Activated naive CD8-positive, alpha-beta T cell treated with anti-CD3 and anti-CD28 coated beads for 36 hours (primary cell): Measurements from ENCODE around the gene DUSP22. TPM values are rescaled to one million over a fixed set of nuclear protein-coding genes. Genes with fewer than 3 reads are reported as not detected.

Source experiments
- DNase-seq: peaks from one replicate; pipeline ENCODE4 v3.0.0; 2021
- H3K27ac Mint-ChIP-seq: one replicate; pipeline ENCODE4 v1.8.0; 2022; ENCODE audit warnings: mild to moderate bottlenecking, moderate library complexity, mixed read lengths
- H3K27me3 Mint-ChIP-seq: one replicate; pipeline ENCODE4 v1.8.0; 2022; ENCODE audit warnings: mild to moderate bottlenecking, mixed read lengths
- H3K36me3 Mint-ChIP-seq: one replicate; pipeline ENCODE4 v1.8.0; 2021; ENCODE audit warnings: mild to moderate bottlenecking, mixed read lengths
- H3K4me1 Mint-ChIP-seq: one replicate; pipeline ENCODE4 v1.8.0; 2021; ENCODE audit warnings: mixed read lengths
- H3K4me3 Mint-ChIP-seq: one replicate; pipeline ENCODE4 v1.8.0; 2022; ENCODE audit warnings: mild to moderate bottlenecking, moderate library complexity, mixed read lengths
- H3K9me3 Mint-ChIP-seq: one replicate; pipeline ENCODE4 v1.8.0; 2022; ENCODE audit warnings: mixed read lengths
- total RNA-seq, 2 experiments: library from RNA; stranded (reverse); gene quantifications; one replicate each; pipeline ENCODE4 v1.2.3, GENCODE V29; 2021

The DUSP22 gene
- total RNA-seq, 2 experiments from 2014 or later, result 22.9 to 23.9 TPM

DNA sequence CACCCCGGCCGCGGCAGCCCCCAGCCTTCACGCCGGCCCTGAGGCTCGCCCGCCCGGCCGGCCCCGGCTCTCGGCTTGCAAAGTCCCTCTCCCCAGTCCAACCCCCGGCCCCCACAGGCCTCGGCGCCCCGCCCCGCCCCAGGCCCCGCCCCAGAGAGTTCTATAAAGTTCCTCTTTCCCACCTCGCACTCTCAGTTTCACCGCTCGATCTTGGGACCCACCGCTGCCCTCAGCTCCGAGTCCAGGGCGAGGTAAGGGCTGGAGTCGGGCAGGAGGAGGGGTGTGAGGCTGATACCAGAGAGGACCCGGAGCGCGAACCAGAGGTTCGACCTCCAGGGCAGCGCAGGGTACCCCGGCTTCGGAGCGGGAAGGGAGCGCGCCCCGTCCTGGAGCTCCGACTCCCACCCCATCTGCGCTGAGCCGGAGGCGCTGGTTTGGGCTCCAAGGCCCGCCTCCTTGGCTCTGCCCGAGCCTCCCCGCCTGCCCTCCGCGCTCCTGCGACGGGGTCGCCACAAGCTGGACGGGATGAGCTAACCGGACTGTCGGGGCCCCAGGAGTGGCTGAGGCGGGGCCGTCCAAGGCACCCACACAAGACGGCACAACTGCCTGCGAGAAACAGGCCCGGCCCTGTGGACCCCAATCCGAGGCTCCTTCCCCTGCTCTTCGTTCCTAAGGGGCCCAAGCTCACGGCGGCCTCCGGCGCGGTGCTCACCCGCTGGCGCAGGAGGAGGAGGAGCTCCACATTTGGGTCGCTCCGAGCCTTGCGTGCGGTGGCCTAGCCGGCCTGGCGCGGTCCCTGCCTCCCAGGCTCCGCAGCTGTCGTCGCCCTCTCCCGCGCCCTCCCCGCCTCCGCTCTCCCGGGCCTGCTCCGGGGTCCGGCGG, 99.5 kb downstream of the DUSP22 start, which contains the start of gene IRF4:
IRF4 (plus strand) TSS at position 194 of the 882 bp plus-strand sequence. CDS start 1,401 bp downstream, outside the sequence.
- Mint-ChIP-seq H3K4me3 (peak within 1 kb of the TSS; percentile 96), H3K27me3 (peaks cover 29% of the 10 kb centered on the region), H3K27ac (peak within 1 kb of the TSS; percentile 98), H3K36me3 (peaks cover 45% of the 10 kb centered on the region), H3K4me1 (peaks cover 56% of the 10 kb centered on the region), H3K9me3 (no peaks in the 10 kb centered on the region)
- peak; percentile 76 for DNase-seq

DNA sequence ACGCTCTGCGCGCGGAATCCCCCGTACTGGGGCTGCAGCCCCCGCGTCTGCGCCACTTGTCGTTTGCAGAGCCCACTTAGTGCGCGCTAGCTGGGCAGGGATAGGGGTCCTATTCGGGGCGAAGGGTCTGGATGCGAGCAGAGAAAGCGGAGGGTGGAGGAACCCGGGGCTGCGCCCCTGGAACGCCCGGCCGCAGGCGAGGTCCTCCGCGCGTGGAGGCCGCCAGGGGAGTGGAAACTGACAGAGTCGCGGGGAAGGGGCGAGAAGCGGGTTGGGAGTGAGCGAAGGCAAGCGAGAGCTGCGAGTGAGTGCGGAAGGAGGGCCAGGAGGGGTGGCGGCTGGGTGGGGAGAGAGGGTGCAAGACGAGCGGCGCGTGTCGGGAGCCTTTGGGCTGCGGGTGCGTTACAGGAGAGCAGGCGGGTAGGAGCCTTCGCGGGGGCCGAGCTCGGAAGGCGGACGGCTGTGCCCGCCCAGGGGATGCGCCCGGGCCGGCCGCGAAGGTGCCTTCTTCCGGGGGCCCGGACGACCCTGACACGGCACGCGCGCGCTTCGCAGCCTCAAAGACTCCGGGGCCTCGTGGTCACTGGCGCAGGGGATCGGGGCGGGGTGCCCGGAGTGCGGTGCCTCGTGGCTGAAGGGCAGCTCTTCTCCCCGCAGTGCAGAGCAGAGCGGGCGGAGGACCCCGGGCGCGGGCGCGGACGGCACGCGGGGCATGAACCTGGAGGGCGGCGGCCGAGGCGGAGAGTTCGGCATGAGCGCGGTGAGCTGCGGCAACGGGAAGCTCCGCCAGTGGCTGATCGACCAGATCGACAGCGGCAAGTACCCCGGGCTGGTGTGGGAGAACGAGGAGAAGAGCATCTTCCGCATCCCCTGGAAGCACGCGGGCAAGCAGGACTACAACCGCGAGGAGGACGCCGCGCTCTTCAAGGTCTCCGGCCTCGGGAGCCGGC, 100.4 kb downstream of the DUSP22 start:
- peak; percentile 36 for DNase-seq
- Mint-ChIP-seq H3K4me1 (peaks cover 65% of the 10 kb centered on the region), H3K36me3 (peaks cover 53% of the 10 kb centered on the region), H3K27me3 (peaks cover 27% of the 10 kb centered on the region), H3K9me3 (no peaks in the 10 kb centered on the region), H3K4me3 (peak overlapping the region; percentile 96), H3K27ac (peak overlapping the region; percentile 98)

DNA sequence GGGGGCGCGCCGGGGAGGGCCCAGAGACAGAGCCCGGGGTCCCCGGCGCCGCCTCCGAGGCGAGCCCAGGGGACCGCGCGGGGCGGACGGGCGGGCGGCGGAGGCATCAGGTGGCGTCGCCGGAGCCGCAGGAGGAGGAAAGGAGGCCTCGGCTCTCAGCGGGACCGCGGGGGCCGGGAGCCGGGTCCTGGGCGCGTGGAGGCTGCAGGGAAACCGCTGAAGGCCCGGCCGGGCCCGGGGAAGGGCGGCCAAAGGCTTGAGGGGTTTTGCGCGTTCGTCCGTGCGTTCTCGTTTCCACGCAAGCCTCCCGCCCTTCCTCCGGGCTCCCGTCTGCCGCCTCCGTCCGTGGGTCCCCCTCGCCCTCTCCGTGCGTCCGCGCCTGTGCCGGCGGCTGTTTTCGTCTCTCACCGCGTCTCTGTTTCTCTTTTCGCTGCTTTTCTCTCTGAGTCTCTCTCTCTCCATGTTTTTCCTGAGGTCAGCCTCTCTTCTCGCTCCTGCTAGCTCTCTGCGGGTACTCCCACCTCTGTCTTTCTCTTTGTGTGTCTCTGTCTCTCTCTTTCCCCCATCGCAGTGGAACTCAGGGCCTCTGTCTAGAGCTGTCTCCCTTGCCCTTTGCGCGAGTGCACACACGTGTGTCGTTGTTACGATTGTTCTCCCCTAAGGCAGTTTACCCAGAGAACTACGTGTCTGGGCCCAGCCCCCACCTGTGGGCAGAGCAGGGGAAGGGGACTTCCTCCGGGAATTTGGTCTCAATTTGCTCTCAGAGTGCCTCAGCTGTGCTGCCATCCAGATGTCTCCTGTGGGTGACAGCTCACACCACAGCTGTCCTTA, 101.3 kb downstream of the DUSP22 start:
- Mint-ChIP-seq H3K4me3 (peak overlapping the region; percentile 98), H3K27ac (peak overlapping the region; percentile 98), H3K9me3 (no peaks in the 10 kb centered on the region), H3K27me3 (peaks cover 21% of the 10 kb centered on the region), H3K36me3 (peaks cover 62% of the 10 kb centered on the region), H3K4me1 (peaks cover 66% of the 10 kb centered on the region)
- no peak for DNase-seq

DNA sequence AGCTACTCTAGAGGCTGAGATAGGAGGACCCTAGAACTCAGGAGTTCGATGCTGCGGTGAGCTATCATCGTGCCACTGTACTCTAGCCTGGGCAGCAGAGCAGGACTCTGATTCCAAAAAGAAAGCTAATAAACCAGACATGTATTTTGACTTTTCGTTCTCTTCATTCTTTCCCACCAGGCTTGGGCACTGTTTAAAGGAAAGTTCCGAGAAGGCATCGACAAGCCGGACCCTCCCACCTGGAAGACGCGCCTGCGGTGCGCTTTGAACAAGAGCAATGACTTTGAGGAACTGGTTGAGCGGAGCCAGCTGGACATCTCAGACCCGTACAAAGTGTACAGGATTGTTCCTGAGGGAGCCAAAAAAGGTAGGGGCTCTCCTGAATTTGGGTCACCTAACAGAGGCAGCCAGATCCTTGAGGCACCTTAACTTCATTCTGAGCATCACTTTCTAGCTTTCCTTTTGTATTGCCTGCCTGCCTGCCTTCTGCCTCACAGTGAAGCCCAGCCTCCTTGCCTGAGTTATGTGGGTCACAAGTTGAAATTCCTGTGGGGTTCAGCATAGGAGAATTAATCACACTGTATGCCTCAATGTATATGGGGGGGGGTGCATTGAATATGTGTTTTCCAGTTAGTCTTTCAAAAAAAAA, 102.5 kb downstream of the DUSP22 start:
- H3K27me3 Mint-ChIP-seq, result peaks cover 20% of the 10 kb centered on the region
- peaks cover 72% of the 10 kb centered on the region for H3K36me3 Mint-ChIP-seq
- no peak for DNase-seq
- H3K4me1 Mint-ChIP-seq, result peaks cover 65% of the 10 kb centered on the region
- peak overlapping the region; percentile 98 for H3K27ac Mint-ChIP-seq
- H3K9me3 Mint-ChIP-seq, result no peaks in the 10 kb centered on the region
- peak overlapping the region; percentile 98 for H3K4me3 Mint-ChIP-seq

DNA sequence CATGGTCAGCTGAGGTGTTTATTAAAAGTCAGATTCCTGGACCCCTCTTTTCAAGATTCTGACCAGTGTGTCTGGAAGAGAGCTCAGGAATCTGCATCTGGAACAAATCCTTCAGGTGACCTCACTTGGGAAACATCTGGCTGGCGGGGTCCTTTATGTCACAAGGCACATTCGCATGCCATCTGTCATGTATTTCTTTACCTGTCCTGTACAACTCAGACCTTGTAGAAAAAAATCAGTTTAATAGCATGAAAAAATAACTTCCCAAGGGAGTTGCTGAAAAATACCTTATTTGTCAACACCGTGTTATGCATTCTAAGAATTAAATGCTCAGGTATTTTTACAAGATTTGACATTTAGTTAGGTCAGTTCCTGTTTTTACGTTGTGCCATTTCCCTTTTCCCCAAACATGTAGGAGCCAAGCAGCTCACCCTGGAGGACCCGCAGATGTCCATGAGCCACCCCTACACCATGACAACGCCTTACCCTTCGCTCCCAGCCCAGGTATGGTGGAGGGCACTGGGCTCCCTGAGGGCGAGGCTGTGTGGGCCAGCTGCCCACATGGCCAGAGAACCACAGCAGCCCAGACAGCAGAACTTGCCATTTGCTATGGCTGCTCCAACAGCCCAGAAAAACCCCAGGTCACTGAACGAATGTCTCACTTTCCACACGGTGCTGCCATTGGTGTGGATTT, 103.3 kb downstream of the DUSP22 start:
- Mint-ChIP-seq H3K27me3 (peaks cover 20% of the 10 kb centered on the region), H3K4me3 (peak overlapping the region; percentile 98), H3K9me3 (no peaks in the 10 kb centered on the region), H3K4me1 (peaks cover 63% of the 10 kb centered on the region), H3K36me3 (peaks cover 79% of the 10 kb centered on the region), H3K27ac (peak overlapping the region; percentile 98)
- no peak for DNase-seq

DNA sequence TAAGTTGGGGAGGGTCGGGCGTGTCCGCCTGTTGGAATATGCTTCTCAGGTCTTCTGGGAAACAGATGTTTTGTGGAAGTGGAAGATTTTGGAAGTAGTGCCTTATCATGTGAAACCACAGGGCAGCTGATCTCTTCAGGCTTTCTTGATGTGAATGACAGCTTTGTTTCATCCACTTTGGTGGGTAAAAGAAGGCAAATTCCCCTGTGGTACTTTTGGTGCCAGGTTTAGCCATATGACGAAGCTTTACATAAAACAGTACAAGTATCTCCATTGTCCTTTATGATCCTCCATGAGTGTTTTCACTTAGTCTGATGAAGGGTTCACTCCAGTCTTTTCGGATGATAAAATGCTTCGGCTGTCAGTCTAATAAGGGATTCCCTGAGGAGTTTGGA, 103.8 kb downstream of the DUSP22 start:
- Mint-ChIP-seq H3K27ac (peak overlapping the region; percentile 98), H3K36me3 (peaks cover 84% of the 10 kb centered on the region), H3K9me3 (no peaks in the 10 kb centered on the region), H3K4me3 (peak overlapping the region; percentile 98), H3K4me1 (peaks cover 63% of the 10 kb centered on the region), H3K27me3 (peaks cover 19% of the 10 kb centered on the region)
- DNase-seq, result no peak

DNA sequence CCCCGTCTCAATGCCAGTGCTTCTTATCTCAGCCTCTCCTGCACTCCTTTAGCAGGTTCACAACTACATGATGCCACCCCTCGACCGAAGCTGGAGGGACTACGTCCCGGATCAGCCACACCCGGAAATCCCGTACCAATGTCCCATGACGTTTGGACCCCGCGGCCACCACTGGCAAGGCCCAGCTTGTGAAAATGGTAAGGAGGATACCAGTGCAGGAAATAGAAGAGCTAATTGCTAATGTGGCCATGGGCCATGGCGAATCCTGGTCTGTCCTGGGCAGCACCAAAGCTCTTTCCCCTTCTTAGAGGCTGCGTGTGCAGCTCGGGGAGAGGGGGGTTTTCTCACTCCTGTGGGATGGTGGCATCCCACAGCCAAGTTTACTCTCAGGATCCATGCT, 104.8 kb downstream of the DUSP22 start:
- no peak for DNase-seq
- Mint-ChIP-seq H3K4me1 (peaks cover 70% of the 10 kb centered on the region), H3K4me3 (peak overlapping the region; percentile 73), H3K36me3 (peaks cover 89% of the 10 kb centered on the region), H3K27ac (peak overlapping the region; percentile 80), H3K27me3 (peaks cover 12% of the 10 kb centered on the region), H3K9me3 (no peaks in the 10 kb centered on the region)

DNA sequence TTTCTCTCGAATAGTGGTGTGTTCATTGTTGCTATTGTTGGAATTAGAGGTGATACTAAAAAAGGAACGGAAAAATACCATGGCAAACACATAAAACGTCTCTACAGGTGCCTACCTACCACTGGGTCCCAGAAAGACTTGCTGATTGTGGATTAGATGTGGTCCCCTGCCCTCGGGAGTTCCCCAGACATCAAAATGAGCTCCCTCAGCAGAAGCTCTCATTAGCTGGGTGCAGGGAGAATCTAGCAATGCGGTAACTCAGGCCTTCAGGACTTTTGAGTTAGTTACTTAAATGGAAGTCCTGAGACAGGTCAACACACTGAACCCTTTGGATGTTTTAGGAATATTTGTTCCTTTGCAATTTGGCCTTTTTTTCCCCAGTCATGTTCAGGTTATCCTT, 105.3 kb downstream of the DUSP22 start:
- Mint-ChIP-seq H3K9me3 (no peaks in the 10 kb centered on the region), H3K4me3 (peak overlapping the region; percentile 73), H3K27ac (peak overlapping the region; percentile 80), H3K4me1 (peaks cover 75% of the 10 kb centered on the region), H3K27me3 (peaks cover 9% of the 10 kb centered on the region), H3K36me3 (peaks cover 91% of the 10 kb centered on the region)
- DNase-seq, result no peak

DNA sequence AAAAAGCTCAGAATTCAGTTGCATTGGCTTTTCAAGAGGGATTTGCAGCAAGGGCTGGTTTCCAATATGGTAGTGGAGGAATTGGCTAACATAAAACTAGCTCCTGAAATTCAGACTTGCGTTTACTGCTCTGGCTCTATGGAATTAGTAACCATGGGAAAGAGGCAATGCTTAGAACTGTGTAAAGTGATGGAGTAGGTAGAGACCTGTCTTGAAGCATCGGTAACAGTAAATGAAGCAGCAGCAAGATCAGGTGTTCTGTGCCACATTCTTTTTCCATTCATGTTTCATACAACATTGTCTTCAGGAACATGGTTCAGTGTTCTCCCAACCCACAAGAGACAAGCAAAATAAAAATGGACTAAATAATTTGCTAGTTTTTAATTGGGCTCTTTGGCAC, 105.8 kb downstream of the DUSP22 start:
- Mint-ChIP-seq H3K27me3 (peaks cover 6% of the 10 kb centered on the region), H3K27ac (peak overlapping the region; percentile 80), H3K4me1 (peaks cover 80% of the 10 kb centered on the region), H3K4me3 (peak overlapping the region; percentile 73), H3K9me3 (no peaks in the 10 kb centered on the region), H3K36me3 (peaks cover 91% of the 10 kb centered on the region)
- DNase-seq, result no peak

DNA sequence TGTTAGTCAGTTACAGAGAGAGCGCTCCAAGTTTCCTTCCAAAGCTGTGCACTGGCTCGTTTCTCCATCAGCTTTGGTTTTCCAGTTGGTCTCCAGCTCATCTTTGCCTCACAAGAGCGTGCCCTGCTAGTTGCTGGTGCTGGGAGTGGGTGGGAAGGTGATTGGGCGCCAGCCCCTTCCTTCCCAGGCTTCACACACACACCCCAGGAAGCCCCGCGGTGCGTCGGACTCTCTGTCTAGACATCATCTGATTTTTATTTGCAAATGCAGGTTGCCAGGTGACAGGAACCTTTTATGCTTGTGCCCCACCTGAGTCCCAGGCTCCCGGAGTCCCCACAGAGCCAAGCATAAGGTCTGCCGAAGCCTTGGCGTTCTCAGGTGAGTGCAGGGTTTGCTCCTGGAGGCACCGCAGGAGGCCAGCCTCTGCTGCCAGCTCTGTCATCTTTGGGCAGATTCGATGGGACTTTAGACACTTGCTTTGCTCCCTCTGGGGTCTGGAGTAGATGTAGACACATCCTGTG, 106.3 kb downstream of the DUSP22 start:
- Mint-ChIP-seq H3K36me3 (peaks cover 93% of the 10 kb centered on the region), H3K27me3 (peaks cover 4% of the 10 kb centered on the region), H3K27ac (peak overlapping the region; percentile 80), H3K4me1 (peaks cover 85% of the 10 kb centered on the region), H3K9me3 (no peaks in the 10 kb centered on the region), H3K4me3 (peak overlapping the region; percentile 73)
- no peak for DNase-seq

DNA sequence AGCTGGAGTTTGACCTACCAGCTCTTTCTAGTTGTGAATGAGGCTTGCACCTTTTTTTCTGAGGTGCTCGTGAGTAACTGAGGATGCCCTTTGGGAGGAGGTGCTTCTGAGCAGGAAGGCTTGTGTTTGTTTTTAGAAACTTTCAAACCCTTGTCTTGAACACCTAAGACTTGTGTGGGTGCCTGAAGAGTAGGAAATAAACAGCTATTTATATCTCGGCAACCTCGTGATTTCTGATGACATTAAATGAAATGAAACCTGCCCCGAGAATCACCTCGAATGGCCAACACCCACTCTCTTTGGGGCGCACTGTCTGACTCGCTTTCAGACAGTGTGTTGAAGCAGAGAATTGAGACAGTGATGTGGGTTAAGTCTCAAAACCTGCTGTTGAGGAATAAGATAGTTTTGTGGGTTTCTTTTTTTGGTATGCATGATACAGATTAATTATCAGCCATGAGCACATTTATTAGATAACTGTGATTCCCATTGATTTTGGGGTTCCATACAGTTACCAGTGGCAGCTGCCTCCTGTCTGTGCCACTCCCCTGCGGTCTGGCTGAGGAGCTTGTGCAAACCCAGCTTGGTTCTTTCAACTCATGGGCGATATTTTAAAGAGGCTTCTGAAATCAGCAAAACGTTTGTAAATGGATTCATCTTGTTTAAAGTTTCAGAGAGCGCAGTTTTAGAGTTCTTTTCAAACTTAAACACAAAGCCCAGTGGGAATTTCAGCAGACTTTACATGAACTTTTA, 107.7 kb downstream of the DUSP22 start:
- peak; percentile 63 for DNase-seq
- Mint-ChIP-seq H3K27me3 (no peaks in the 10 kb centered on the region), H3K27ac (peak overlapping the region; percentile 80)

DNA sequence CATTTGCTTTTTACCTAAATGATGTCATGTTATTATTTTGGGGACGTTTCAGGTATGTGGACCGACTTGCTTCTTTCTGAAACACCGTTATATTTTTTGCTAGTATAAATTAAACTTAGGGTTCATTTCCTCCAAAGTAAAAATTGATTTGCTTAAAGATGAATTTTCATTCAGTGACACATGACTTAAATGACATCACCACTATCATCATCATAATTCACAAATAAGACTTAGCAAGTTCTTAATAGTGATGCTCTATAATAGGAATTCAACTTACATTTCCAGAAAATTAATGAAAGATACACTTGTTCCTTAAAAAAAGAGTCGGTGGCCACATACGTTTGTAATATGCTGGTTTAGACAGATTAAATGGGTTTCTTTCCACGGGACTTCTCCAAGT, 108.5 kb downstream of the DUSP22 start:
- H3K27ac Mint-ChIP-seq, result peak overlapping the region; percentile 94
- peaks cover 94% of the 10 kb centered on the region for H3K36me3 Mint-ChIP-seq
- no peaks in the 10 kb centered on the region for H3K9me3 Mint-ChIP-seq
- peak overlapping the region; percentile 67 for H3K4me3 Mint-ChIP-seq
- H3K4me1 Mint-ChIP-seq, result peaks cover 87% of the 10 kb centered on the region
- DNase-seq, result no peak
- H3K27me3 Mint-ChIP-seq, result no peaks in the 10 kb centered on the region

More for the DNA sequence above, 107.7 kb downstream of the DUSP22 start:
- H3K4me3 Mint-ChIP-seq, result peak overlapping the region; percentile 61
- H3K9me3 Mint-ChIP-seq, result no peaks in the 10 kb centered on the region
- H3K36me3 Mint-ChIP-seq, result peaks cover 94% of the 10 kb centered on the region
- H3K4me1 Mint-ChIP-seq, result peaks cover 88% of the 10 kb centered on the region
